Small intestine (tissue), 7 donors: Measurements from ENCODE around the gene IFT74. TPM values are rescaled to one million over a fixed set of nuclear protein-coding genes. Genes with fewer than 3 reads are reported as not detected.

ENCODE experiments used
- DNase-seq, 2 donors: peaks; one replicate each; pipeline versions ENCODE4 v3.0.0 to v3.0.0-alpha.2; 2013
- FAIRE-seq: peaks from 2 replicates; lab custom pipeline; 2012; peaks lifted over from hg19 to GRCh38; lab: Jason Lieb, UNC
- H3K27ac ChIP-seq, 3 donors: one replicate each; pipeline ENCODE4 v1.5.1; 2013; ENCODE audit warnings: low read length in 2 of 3, mild to moderate bottlenecking in 2 of 3, control low read depth in 1 of 3, inconsistent platforms in 1 of 3, low read depth in 1 of 3, moderate library complexity in 1 of 3
- H3K27me3 ChIP-seq, 3 donors: one replicate each; pipeline ENCODE4 v1.6.1; 2013; ENCODE audit warnings: low read length in 3 of 3, inconsistent platforms in 1 of 3; ENCODE audit not compliant: control insufficient read depth in 3 of 3, insufficient read depth in 3 of 3
- H3K36me3 ChIP-seq, 3 donors: one replicate each; pipeline ENCODE4 v1.6.1; 2013; ENCODE audit warnings: low read length in 3 of 3, inconsistent platforms in 1 of 3, low read depth in 1 of 3, mild to moderate bottlenecking in 1 of 3, moderate library complexity in 1 of 3; ENCODE audit not compliant: control insufficient read depth in 3 of 3, insufficient read depth in 2 of 3
- H3K4me1 ChIP-seq, 3 donors: one replicate each; pipeline ENCODE4 v1.6.1; 2013; ENCODE audit warnings: low read length in 2 of 3, inconsistent platforms in 1 of 3, low read depth in 1 of 3, mild to moderate bottlenecking in 1 of 3, moderate library complexity in 1 of 3; ENCODE audit not compliant: control insufficient read depth in 3 of 3, insufficient read depth in 2 of 3
- H3K4me3 ChIP-seq, 3 donors: one replicate each; pipeline ENCODE4 v1.5.1; 2013; ENCODE audit warnings: low read length in 3 of 3, control low read depth in 1 of 3, inconsistent platforms in 1 of 3, low read depth in 1 of 3, mild to moderate bottlenecking in 1 of 3, moderate library complexity in 1 of 3
- H3K9me3 ChIP-seq, 2 donors: one replicate each; pipeline ENCODE4 v1.6.1; 2013; ENCODE audit warnings: low read depth in 1 of 2, low read length in 1 of 2; ENCODE audit not compliant: control insufficient read depth in 2 of 2, insufficient read depth in 1 of 2
- WGBS, 3 donors: extraction: QIAGEN DNeasy Blood & Tissue Kit; methylation state at CpG; one replicate each; pipeline ENCODE4 v1.1.7; 2013; 5-methylcytosine and 5-hydroxymethylcytosine counted together
- polyA plus RNA-seq, 4 donors: library from polyadenylated mRNA; stranded (reverse) in 3 of 4; unstranded in 1 of 4; fragments of 200-250 nt in 3 of 4; fragments of 120-200 nt in 1 of 4; gene quantifications; one replicate each; pipeline versions ENCODE4 v1.2.1 to v1.2.3, GENCODE V29; 2013
- donor health status: healthy with polysubstance abuse.
- donor health status: control.
- donor health status: control.
- donor health status: Bipolar disorder and iron deficiency.
- donor health status: healthy.

The IFT74 gene
- polyA plus RNA-seq, 4 donors: 4.6 to 25.5 (median 7.0) TPM

DNA sequence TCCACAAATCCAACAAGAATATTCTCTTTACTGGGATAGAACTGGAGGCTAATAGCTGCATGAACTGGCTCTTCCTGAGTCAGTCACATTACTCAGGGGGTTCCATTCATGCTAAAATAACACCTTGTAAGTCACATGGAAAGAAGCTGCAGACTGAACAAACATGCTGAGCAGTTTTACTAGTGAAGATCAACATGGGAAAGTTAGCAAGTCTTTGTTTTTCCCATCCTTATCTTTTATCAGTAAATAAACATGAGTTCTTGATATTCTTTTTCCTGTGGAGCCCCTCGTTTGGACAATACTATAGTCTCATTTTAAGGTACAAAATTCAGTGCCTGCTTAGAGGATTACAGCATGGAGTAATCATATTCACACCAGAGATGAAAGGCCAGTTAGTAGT lies 109.1 kb downstream of the IFT74 start:
- FAIRE-seq: no peak
- Histone ChIP-seq H3K27me3 (no peaks in the 10 kb centered on the region), H3K9me3 (no peaks in the 10 kb centered on the region), H3K4me3 (no peak overlapping the region), H3K4me1 (no peaks in the 10 kb centered on the region), H3K36me3 (peaks cover 0 to 9% (median 0%) of the 10 kb centered on the region in 3 donors), H3K27ac (no peak overlapping the region)
- 20 to 45% (median 44%) methylated on average over 1 of the region's 1 CpG for whole genome bisulfite sequencing, 3 donors
- no peak for DNase-seq

GRCh38 chr9:27073841-27074728 lies 117.9 kb downstream of the IFT74 start:
- no peak overlapping the region for H3K27ac ChIP-seq
- no peak for DNase-seq
- no peaks in the 10 kb centered on the region for H3K4me1 ChIP-seq
- H3K4me3 ChIP-seq: no peak overlapping the region
- FAIRE-seq: no peak
- peaks cover 0 to 16% (median 0%) of the 10 kb centered on the region in 3 donors for H3K36me3 ChIP-seq
- H3K27me3 ChIP-seq: no peaks in the 10 kb centered on the region
- H3K9me3 ChIP-seq: peaks cover 0 to 4% of the 10 kb centered on the region in 2 donors
- WGBS, 3 donors: 67 to 69% (median 69%) methylated on average over 4 of the region's 4 CpGs

DNA sequence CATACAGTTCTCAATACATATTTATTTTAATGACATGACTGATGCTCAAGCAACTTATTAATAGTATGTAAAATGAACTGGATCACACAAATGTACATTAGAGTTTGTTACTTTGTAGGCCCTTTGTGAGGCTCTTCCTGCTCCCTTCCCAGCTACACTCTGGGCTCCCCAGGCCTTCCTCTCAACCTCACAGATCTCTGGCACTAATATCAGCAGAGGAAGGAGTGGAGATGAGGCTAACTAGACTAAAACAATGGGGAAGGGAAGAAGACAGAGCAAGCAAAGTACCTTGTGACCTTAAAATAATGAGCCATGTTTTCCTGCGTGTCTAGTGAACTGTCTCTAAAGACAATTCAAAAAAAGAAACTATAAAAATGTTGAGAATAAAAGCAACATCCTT lies 122.5 kb downstream of the IFT74 start:
- FAIRE-seq: no peak
- H3K36me3 ChIP-seq: peaks cover 0 to 16% (median 0%) of the 10 kb centered on the region in 3 donors
- WGBS, 3 donors: 69 to 100% (median 92%) methylated on average over 1 of the region's 1 CpG

DNA sequence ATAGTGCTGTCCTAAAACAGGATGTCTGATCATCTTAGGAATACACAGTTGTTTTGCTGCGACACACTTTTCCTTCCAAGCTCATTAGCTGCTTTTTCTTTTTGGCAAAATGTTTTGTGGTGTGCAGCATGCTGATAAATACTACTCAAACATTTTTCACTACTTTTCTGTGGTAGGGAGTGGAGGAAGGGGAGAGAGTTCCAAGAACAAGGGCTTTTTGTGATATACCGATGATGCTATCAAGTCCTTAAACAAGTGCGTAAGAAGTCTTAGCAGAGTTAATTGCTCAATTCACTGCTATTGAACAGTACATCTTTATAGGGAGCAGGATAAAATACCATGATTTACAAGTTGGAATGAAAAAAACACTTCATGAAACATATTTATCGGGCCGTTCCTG lies 129.2 kb downstream of the IFT74 start:
- Histone ChIP-seq H3K27ac (no peak overlapping the region), H3K4me1 (no peaks in the 10 kb centered on the region), H3K27me3 (no peaks in the 10 kb centered on the region), H3K4me3 (no peak overlapping the region), H3K9me3 (no peaks in the 10 kb centered on the region), H3K36me3 (no peaks in the 10 kb centered on the region)
- 78 to 90% (median 85%) methylated on average over 5 of the region's 5 CpGs for WGBS, 3 donors
- FAIRE-seq (no peak), DNase-seq (no peak)

More for the DNA sequence above, 122.5 kb downstream of the IFT74 start:
- H3K9me3 ChIP-seq: peaks cover 0 to 3% of the 10 kb centered on the region in 2 donors
- no peaks in the 10 kb centered on the region for H3K27me3 ChIP-seq
- no peaks in the 10 kb centered on the region for H3K4me1 ChIP-seq
- H3K27ac ChIP-seq: no peak overlapping the region
- no peak for DNase-seq
- no peak overlapping the region for H3K4me3 ChIP-seq

DNA sequence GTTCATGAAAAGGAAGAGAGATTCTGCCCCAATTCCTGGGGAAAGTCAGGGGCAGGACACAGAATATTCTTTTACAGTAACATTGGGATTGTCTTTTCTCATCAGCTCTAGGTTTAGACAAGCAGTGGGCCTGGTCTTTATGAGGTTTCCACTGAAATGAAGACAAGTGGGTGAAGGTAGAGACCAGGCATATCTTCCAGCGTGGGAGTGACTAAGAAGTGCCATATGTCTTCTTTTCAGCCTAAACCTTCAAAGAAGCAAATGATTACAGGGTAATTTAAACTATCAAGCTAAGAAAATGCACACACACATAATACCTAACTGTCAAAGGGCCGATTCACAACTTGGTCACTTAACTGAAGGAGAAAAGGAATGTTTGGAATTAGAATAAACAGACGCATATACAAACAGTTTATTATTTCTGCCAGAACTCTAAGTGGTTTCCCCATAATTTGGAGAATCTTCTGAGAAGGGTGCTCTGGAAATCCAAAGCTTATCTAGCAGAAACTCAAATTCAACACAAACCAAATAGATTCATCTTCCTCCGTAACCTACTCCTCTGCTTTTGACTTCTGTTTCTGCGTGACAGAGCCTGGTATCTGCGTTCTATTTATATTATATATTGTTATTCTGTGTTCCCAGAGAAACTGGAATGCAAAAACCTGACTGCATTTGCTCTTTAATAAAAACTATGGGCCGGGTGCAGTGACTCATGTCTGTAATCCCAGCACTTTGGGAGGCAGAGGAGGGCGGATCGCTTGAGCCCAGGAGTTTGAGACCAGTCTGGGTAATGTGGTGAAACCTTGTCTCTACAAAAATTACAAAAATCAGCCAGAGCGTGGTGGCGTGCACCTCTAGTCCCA lies 130.8 kb downstream of the IFT74 start:
- no peak overlapping the region for H3K27ac ChIP-seq
- H3K36me3 ChIP-seq: no peaks in the 10 kb centered on the region
- H3K9me3 ChIP-seq: no peaks in the 10 kb centered on the region
- no peak for DNase-seq
- no peak for FAIRE-seq
- H3K4me1 ChIP-seq: no peaks in the 10 kb centered on the region
- H3K27me3 ChIP-seq: no peaks in the 10 kb centered on the region
- no peak overlapping the region for H3K4me3 ChIP-seq
- WGBS, 3 donors: 64 to 78% (median 76%) methylated on average over 11 of the region's 11 CpGs

- H3K27ac ChIP-seq: no peak overlapping the region
- H3K4me1 ChIP-seq: no peaks in the 10 kb centered on the region
- no peaks in the 10 kb centered on the region for H3K36me3 ChIP-seq
- FAIRE-seq (no peak), DNase-seq (no peak)
- WGBS, 3 donors: 60 to 69% (median 64%) methylated on average over 4 of the region's 4 CpGs
- no peak overlapping the region for H3K4me3 ChIP-seq
- no peaks in the 10 kb centered on the region for H3K27me3 ChIP-seq
- no peaks in the 10 kb centered on the region for H3K9me3 ChIP-seq
Measured at GRCh38 chr9:27088981-27089380, 132.8 kb downstream of the IFT74 start.

- DNase-seq: no peak
- Histone ChIP-seq H3K4me1 (no peaks in the 10 kb centered on the region), H3K4me3 (no peak overlapping the region), H3K27ac (no peak overlapping the region), H3K27me3 (no peaks in the 10 kb centered on the region), H3K9me3 (no peaks in the 10 kb centered on the region), H3K36me3 (no peaks in the 10 kb centered on the region)
- 89 to 96% (median 91%) methylated on average over 4 of the region's 4 CpGs for whole genome bisulfite sequencing, 3 donors
- no peak for FAIRE-seq
Measured at GRCh38 chr9:27089706-27090105, 133.5 kb downstream of the IFT74 start.

DNA sequence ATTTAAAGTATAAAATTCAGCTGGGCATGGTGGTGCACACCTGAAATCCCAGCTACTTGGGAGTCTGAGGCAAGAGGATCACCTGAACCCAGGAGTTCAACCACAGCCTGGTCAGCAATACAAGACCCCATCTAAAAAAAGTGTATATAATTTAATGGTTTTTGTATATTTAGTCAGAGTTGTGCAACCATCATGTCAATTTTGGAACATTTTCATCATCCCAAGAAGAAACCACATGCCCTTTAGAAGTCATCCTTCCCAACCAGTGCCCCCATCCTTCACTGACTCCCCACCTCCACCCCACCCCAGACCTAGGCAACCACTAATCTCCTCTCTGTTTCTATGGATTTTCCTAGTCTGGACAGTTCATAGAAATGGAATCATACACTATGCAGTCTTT lies 134.0 kb downstream of the IFT74 start:
- Histone ChIP-seq H3K9me3 (no peaks in the 10 kb centered on the region), H3K4me1 (no peaks in the 10 kb centered on the region), H3K4me3 (no peak overlapping the region), H3K27ac (no peak overlapping the region), H3K36me3 (no peaks in the 10 kb centered on the region), H3K27me3 (no peaks in the 10 kb centered on the region)
- DNase-seq (no peak), FAIRE-seq (no peak)
